ENCODE results near the gene CFAP53. TPM values are rescaled to one million over a fixed set of nuclear protein-coding genes. Genes with fewer than 3 reads are reported as not detected.

Gene CFAP53
- polyA plus RNA-seq, 1 of the 3 experiments (the other 2 are of a cell fraction): 1.6 TPM

DNA sequence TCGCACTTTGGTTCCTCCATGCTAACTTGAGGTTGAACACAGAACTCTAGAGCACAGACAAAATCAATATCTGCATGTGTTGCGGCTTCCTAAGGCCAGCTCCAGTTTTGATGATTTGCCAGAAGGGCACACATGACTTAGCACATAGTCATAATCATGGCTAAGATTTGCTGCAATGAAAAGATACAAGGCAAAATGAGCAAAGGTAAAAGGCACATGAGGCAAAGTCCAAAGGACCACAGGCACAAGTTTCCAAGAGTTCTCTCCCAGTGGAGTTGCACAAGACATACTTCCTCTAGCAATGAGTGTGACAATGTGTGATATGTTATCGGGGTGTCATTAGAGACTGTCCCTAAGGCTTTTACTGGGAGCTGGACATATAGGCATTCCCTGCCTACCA, 45.4 kb upstream of the CFAP53 start:
- no peak overlapping the region for H3K27ac ChIP-seq (ENCODE audit: low read depth in 2 of 2, low read length in 1 of 2)
- TF ChIP-seq RAD21 (IDR thresholded peaks at IDR 0.05; ENCODE audit: low read length): no peak
- TF ChIP-seq JUND (IDR thresholded peaks at IDR 0.05): no peak
- TF ChIP-seq RXRA (IDR thresholded peaks at IDR 0.05; ENCODE audit: borderline replicate concordance, low read depth): no peak
- TF ChIP-seq, protein P1, sequence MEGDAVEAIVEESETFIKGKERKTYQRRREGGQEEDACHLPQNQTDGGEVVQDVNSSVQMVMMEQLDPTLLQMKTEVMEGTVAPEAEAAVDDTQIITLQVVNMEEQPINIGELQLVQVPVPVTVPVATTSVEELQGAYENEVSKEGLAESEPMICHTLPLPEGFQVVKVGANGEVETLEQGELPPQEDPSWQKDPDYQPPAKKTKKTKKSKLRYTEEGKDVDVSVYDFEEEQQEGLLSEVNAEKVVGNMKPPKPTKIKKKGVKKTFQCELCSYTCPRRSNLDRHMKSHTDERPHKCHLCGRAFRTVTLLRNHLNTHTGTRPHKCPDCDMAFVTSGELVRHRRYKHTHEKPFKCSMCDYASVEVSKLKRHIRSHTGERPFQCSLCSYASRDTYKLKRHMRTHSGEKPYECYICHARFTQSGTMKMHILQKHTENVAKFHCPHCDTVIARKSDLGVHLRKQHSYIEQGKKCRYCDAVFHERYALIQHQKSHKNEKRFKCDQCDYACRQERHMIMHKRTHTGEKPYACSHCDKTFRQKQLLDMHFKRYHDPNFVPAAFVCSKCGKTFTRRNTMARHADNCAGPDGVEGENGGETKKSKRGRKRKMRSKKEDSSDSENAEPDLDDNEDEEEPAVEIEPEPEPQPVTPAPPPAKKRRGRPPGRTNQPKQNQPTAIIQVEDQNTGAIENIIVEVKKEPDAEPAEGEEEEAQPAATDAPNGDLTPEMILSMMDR (IDR thresholded peaks at IDR 0.05): no peak
- TF ChIP-seq, protein P2, sequence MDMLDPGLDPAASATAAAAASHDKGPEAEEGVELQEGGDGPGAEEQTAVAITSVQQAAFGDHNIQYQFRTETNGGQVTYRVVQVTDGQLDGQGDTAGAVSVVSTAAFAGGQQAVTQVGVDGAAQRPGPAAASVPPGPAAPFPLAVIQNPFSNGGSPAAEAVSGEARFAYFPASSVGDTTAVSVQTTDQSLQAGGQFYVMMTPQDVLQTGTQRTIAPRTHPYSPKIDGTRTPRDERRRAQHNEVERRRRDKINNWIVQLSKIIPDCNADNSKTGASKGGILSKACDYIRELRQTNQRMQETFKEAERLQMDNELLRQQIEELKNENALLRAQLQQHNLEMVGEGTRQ (IDR thresholded peaks at IDR 0.05; ENCODE audit: borderline replicate concordance, low read depth, low read length): no peak
- TF ChIP-seq FOSL2 (IDR thresholded peaks at IDR 0.05; ENCODE audit: borderline replicate concordance, low read depth): no peak
- no peak for TF ChIP-seq POLR2AphosphoS5 (IDR thresholded peaks at IDR 0.05; ENCODE audit: low read depth, low read length)
- TF ChIP-seq RCOR1 (IDR thresholded peaks at IDR 0.05; ENCODE audit: low read length): no peak
- TF ChIP-seq MEF2A (IDR thresholded peaks at IDR 0.05; ENCODE audit: borderline replicate concordance, low read depth): no peak
- TF ChIP-seq FOXM1 (IDR thresholded peaks at IDR 0.05; ENCODE audit: low read depth): no peak
- TF ChIP-seq GABPA (IDR thresholded peaks at IDR 0.05; ENCODE audit: low read depth): no peak
- TF ChIP-seq, protein P3, sequence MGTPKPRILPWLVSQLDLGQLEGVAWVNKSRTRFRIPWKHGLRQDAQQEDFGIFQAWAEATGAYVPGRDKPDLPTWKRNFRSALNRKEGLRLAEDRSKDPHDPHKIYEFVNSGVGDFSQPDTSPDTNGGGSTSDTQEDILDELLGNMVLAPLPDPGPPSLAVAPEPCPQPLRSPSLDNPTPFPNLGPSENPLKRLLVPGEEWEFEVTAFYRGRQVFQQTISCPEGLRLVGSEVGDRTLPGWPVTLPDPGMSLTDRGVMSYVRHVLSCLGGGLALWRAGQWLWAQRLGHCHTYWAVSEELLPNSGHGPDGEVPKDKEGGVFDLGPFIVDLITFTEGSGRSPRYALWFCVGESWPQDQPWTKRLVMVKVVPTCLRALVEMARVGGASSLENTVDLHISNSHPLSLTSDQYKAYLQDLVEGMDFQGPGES (IDR thresholded peaks at IDR 0.05; ENCODE audit: low read depth, low read length): no peak
- TF ChIP-seq YY1 (IDR thresholded peaks at IDR 0.05; ENCODE audit: low read depth): no peak
- TF ChIP-seq NRF1 (IDR thresholded peaks at IDR 0.05; ENCODE audit: low read depth, low read length): no peak
- TF ChIP-seq, protein P4, sequence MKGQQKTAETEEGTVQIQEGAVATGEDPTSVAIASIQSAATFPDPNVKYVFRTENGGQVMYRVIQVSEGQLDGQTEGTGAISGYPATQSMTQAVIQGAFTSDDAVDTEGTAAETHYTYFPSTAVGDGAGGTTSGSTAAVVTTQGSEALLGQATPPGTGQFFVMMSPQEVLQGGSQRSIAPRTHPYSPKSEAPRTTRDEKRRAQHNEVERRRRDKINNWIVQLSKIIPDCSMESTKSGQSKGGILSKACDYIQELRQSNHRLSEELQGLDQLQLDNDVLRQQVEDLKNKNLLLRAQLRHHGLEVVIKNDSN (IDR thresholded peaks at IDR 0.05; ENCODE audit: borderline replicate concordance, low read depth): no peak
- no peak for TF ChIP-seq ELF1 (IDR thresholded peaks at IDR 0.05)
- no peak for TF ChIP-seq EP300 (IDR thresholded peaks at IDR 0.05; ENCODE audit: borderline replicate concordance in 1 of 2, low read depth in 1 of 2, low read length in 1 of 2)
- no peak for TF ChIP-seq GATA2 (CRISPR knock-in tag; IDR thresholded peaks at IDR 0.05)
- no peaks in the 10 kb centered on the region for H3K9me2 ChIP-seq
- H3K9ac ChIP-seq: no peak overlapping the region
- H3F3A ChIP-seq (replicated peaks; ENCODE audit: insufficient read depth): no peaks in the 10 kb centered on the region
- DNase-seq: no peak
- H3K9me3 ChIP-seq: no peaks in the 10 kb centered on the region
- CTCF ChIA-PET: interaction anchor here (1.3 kb wide), 1 partner anchor 46 kb away, joined by 7 read pairs; no protein-coding TSS in a partner anchor
- no peaks in the 10 kb centered on the region for H4K20me1 ChIP-seq (ENCODE audit: insufficient read depth)
- peaks cover 0 to 8% of the 10 kb centered on the region in 2 experiments; a peak in 1 of 4 replicates for H3K4me1 ChIP-seq (ENCODE audit: control insufficient read depth in 1 of 2, insufficient read depth in 2 of 2, low read depth in 1 of 2, low read length in 1 of 2)
- no peak overlapping the region for H2AFZ ChIP-seq (ENCODE audit: low read depth)
- no peaks in the 10 kb centered on the region for H3K36me3 ChIP-seq (replicated peaks in 1 of 2; ENCODE audit: control insufficient read depth in 1 of 2, insufficient read depth in 2 of 2, low read length in 1 of 2)
- no peaks in the 10 kb centered on the region for H3K79me2 ChIP-seq (ENCODE audit: insufficient read depth)
- WGBS (ENCODE audit: low lambda C conversion rate): 37% methylated on average over 3 of the region's 3 CpGs
- no peak overlapping the region for H3K4me2 ChIP-seq
- POLR2A ChIA-PET: no interaction called here
- H3K27me3 ChIP-seq (ENCODE audit: insufficient read depth): no peaks in the 10 kb centered on the region
- H3K4me3 ChIP-seq (ENCODE audit: low read depth in 2 of 2, low read length in 1 of 2): no peak overlapping the region
